K562 (cell line): ENCODE results near the gene SPRYD7. TPM values are rescaled to one million over a fixed set of nuclear protein-coding genes. Genes with fewer than 3 reads are reported as not detected.

ENCODE experiments used
- CBFA2T2 ChIP-seq: fragments of 450-650 bp; conservative IDR thresholded peaks from 2 replicates; pipeline ENCODE4 v1.6.1; 2017; ENCODE audit warnings: mild to moderate bottlenecking
- CEBPG ChIP-seq, 3 experiments: fragments of 200-800 bp in 1 of 3; sonication (Bioruptor generic) in 1 of 3; sonication (generic) in 1 of 3; formaldehyde crosslinking in 1 of 3; IDR thresholded peaks in 2 of 3; conservative IDR thresholded peaks in 1 of 3; 2 replicates each; pipeline versions ENCODE4 v1.6.1 to v1.8.0; 2016 to 2022; ENCODE audit warnings: missing compliant biosample characterization in 2 of 3, missing genetic modification characterization in 2 of 3, mild to moderate bottlenecking in 1 of 3, missing genetic modification reagents in 1 of 3
- JUN ChIP-seq, 2 experiments: sonication (generic) in 1 of 2; formaldehyde crosslinking in 1 of 2; IDR thresholded peaks; 2 replicates each; pipeline versions ENCODE4 v1.6.1 to v1.8.0; 2012 to 2022; ENCODE audit warnings: borderline replicate concordance in 2 of 2, mild to moderate bottlenecking in 2 of 2, improper control_type of control experiment in 1 of 2, low read depth in 1 of 2, low read length in 1 of 2, missing genetic modification reagents in 1 of 2
- JUND ChIP-seq, 2 experiments: IDR thresholded peaks; 2 replicates in 1 of 2; 3 replicates in 1 of 2; pipeline ENCODE4 v1.6.1; 2011; ENCODE audit warnings: borderline replicate concordance in 2 of 2, low read depth in 2 of 2, low read length in 2 of 2, improper control_type of control experiment in 1 of 2, missing biosample characterization in 1 of 2, missing genetic modification characterization in 1 of 2, missing genetic modification reagents in 1 of 2
- LEF1 ChIP-seq: fragments of 450-650 bp; IDR thresholded peaks from 2 replicates; pipeline ENCODE4 v1.6.1; 2016; ENCODE audit warnings: mild to moderate bottlenecking
- POLR2H ChIP-seq: IDR thresholded peaks from 2 replicates; pipeline ENCODE4 v1.6.1; 2016; ENCODE audit warnings: missing genetic modification characterization, low read depth, mild to moderate bottlenecking, control low read depth, missing compliant biosample characterization, moderate library complexity
- RAD21 ChIP-seq, 2 experiments: fragments of 250-450 bp in 1 of 2; fragments of 450-650 bp in 1 of 2; sonication (Bioruptor Pico) in 1 of 2; formaldehyde crosslinking in 1 of 2; IDR thresholded peaks in 1 of 2; conservative IDR thresholded peaks in 1 of 2; 2 replicates each; pipeline versions ENCODE4 v1.4.0 to v1.8.0; 2020 to 2022; ENCODE audit warnings: mild to moderate bottlenecking in 2 of 2, moderate library complexity in 1 of 2
- RCOR1 ChIP-seq, 2 experiments: IDR thresholded peaks; 2 replicates each; pipeline ENCODE4 v1.6.1; 2012; ENCODE audit warnings: low read depth in 2 of 2, low read length in 2 of 2, borderline replicate concordance in 1 of 2, improper control_type of control experiment in 1 of 2
- STAT5B ChIP-seq: fragments of 250-450 bp; sonication (Bioruptor Pico); IDR thresholded peaks from 2 replicates; pipeline ENCODE4 v1.8.0; 2021; ENCODE audit warnings: mild to moderate bottlenecking, inconsistent platforms
- ZBTB8A ChIP-seq: fragments of 450-650 bp; IDR thresholded peaks from 2 replicates; pipeline ENCODE4 v1.6.1; 2018; ENCODE audit warnings: mild to moderate bottlenecking, moderate library complexity; ENCODE audit not compliant: partially characterized antibody
- ZEB2 ChIP-seq: fragments of 450-650 bp; IDR thresholded peaks from 2 replicates; pipeline ENCODE4 v1.6.1; 2016
- ZKSCAN1 ChIP-seq: fragments of 150-350 bp; IDR thresholded peaks from 2 replicates; pipeline ENCODE4 v1.6.1; 2016; ENCODE audit warnings: low read depth, low read length
- ZMIZ1 ChIP-seq, 2 experiments: fragments of 150-350 bp in 1 of 2; IDR thresholded peaks; 2 replicates each; pipeline ENCODE4 v1.6.1; 2012 to 2016; ENCODE audit warnings: low read depth in 2 of 2, low read length in 2 of 2, mild to moderate bottlenecking in 1 of 2, moderate library complexity in 1 of 2
- polyA plus RNA-seq, 8 experiments: library from polyadenylated mRNA; depleted of rRNA in 4 of 8; stranded (reverse) in 5 of 8; unstranded in 3 of 8; fragments of >200 nt; fragmentation: Nextera tagmentation in 2 of 8; fragmentation: Illumina TruSeq in 1 of 8; extraction: Ambion mirVana in 2 of 8; extraction: Trizol in 1 of 8; gene quantifications; 2 replicates each; pipeline versions ENCODE4 v1.2.1 to v1.2.3, GENCODE V29; 2011 to 2014; ENCODE audit warnings: inconsistent platforms in 1 of 8, missing spikeins in 1 of 8
- total RNA-seq, 7 experiments: library from RNA; depleted of rRNA in 6 of 7; stranded (reverse); fragments of >200 nt in 6 of 7; fragmentation: Illumina TruSeq in 2 of 7; extraction: Trizol in 2 of 7; gene quantifications; 2 replicates each; pipeline versions ENCODE4 v1.2.1 to v1.2.3, GENCODE V29; 2011 to 2021; ENCODE audit warnings: low replicate concordance in 1 of 7

The SPRYD7 gene
- total and polyA plus RNA-seq, 9 of the 15 experiments (the other 6 are each of a cell fraction or from before 2014, with no cell fraction given) = 4.3 to 11.0 (median 7.9) TPM

- TF ChIP-seq POLR2H (tag) (no peak), ZKSCAN1 (no peak), RCOR1 (IDR thresholded peaks at IDR 0.05; ENCODE audit: borderline replicate concordance in 1 of 2, low read depth in 2 of 2, low read length in 2 of 2) (0 out of 4 replicates have a peak, but pooled peaks of 1 of the 2 experiments have one; percentile 24), LEF1 (no peak), JUND (IDR thresholded peaks at IDR 0.05; ENCODE audit: borderline replicate concordance, low read depth, low read length) (0 out of 2 replicates have a peak, but pooled peaks have one; percentile 23), JUND (tag; IDR thresholded peaks at IDR 0.05; ENCODE audit: borderline replicate concordance, low read depth, low read length) (no peak), STAT5B (CRISPR knock-in tag) (no peak), CEBPG (CRISPR knock-in tag; IDR thresholded peaks at IDR 0.05) (0 out of 2 replicates have a peak, but pooled peaks have one; percentile 27), CEBPG (tag; conservative IDR thresholded peaks at IDR 0.05 in 1 of 2, IDR thresholded peaks at IDR 0.05 in 1 of 2) (peak in 1 of 2 experiments; percentile 45; a peak in 1 of 4 replicates), ZBTB8A (no peak), ZEB2 (0 out of 2 replicates have a peak, but pooled peaks have one; percentile 20), CBFA2T2 (no peak), JUN (IDR thresholded peaks at IDR 0.05; ENCODE audit: borderline replicate concordance, low read depth, low read length) (no peak), JUN (CRISPR knock-in tag; IDR thresholded peaks at IDR 0.05; ENCODE audit: borderline replicate concordance) (no peak), RAD21 (CRISPR knock-in tag; conservative IDR thresholded peaks at IDR 0.05 in 1 of 2, IDR thresholded peaks at IDR 0.05 in 1 of 2) (peak; percentile 76 to 90), ZMIZ1 (IDR thresholded peaks at IDR 0.05; ENCODE audit: low read depth in 2 of 2, low read length in 2 of 2) (no peak)
These were observed 40.4 kb upstream of the SPRYD7 start (continued) for GRCh38 chr13:49976314-49977258.
